GM12891 (cell line): ENCODE data around the gene HMGCL.

Source experiments
- POLR2A ChIP-seq: IDR thresholded peaks from 2 replicates; pipeline ENCODE4 v1.6.1; 2011; ENCODE audit warnings: low read depth, low read length, control low read depth
- POLR2AphosphoS5 ChIP-seq: IDR thresholded peaks from 2 replicates; pipeline ENCODE4 v1.6.1; 2011; ENCODE audit warnings: low read depth, low read length, control low read depth
- POU2F2 ChIP-seq: IDR thresholded peaks from 2 replicates; pipeline ENCODE4 v1.6.1; 2011; ENCODE audit warnings: low read depth, mild to moderate bottlenecking, control low read depth, low read length, moderate library complexity

DNA sequence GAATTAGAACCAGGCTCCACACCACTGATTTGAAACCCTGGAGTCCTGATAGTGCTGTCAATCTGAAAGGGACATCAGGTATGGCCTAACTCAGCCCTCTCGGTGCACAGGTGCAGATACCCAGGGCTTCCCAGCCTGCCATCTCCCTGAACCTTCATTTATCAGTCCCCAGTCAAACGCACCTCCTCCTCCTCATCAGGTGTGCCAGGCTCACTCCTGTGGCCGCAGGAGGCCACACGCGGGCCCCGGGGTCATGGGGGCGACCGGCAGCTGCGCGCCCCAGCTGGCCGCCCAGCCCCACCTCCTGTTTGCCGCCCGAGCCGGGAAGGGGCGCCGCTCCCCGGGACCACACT, 42.3 kb upstream of the HMGCL start:
- TF ChIP-seq POLR2A (no peak), POLR2AphosphoS5 (no peak), POU2F2 (no peak)
